HepG2 (cell line): ENCODE data around the gene JAZF1. TPM values are rescaled to one million over a fixed set of nuclear protein-coding genes. Genes with fewer than 3 reads are reported as not detected.

Experiments used
- ATAC-seq: fragments of 200-7000 bp; cut with Tn5 transposase; 3 replicates; pipeline ENCODE4 v1.9.1; 2020; ENCODE audit warnings: mild to moderate bottlenecking, moderate library complexity
- BruUV-seq: library from RNA; stranded (reverse); fragments of 400-500 nt; replicated peaks from 2 replicates; lab custom pipeline; 2021; lab: Mats Ljungman, UMichigan
- CTCF ChIA-PET: fragments of 300-600 bp; formaldehyde crosslinking; extraction: SDS; loops from one replicate; lab custom pipeline; 2021; ENCODE audit warnings: low total read pairs, inconsistent platforms, low intra/inter-chr PET ratio; lab: Yijun Ruan, JAX
- POLR2A ChIA-PET: fragments of 350-600 bp; sonication (Branson Sonifier 250); formaldehyde crosslinking; loops from one replicate; lab custom pipeline; 2020; ENCODE audit warnings: antibody characterized with exemption, inconsistent platforms; lab: Yijun Ruan, JAX
- DNase-seq: peaks from one replicate; pipeline ENCODE4 v3.0.0-alpha.2; 2015; ENCODE audit warnings: low spot score
- FAIRE-seq: peaks from 3 replicates; lab custom pipeline; 2011; peaks lifted over from hg19 to GRCh38; lab: Jason Lieb, UNC
- H2AFZ ChIP-seq: one replicate; pipeline ENCODE4 v1.6.1; 2011; ENCODE audit warnings: low read length, inconsistent platforms
- H3K27ac ChIP-seq: fragments of 300-600 bp; 3 replicates; pipeline ENCODE4 v1.8.0; 2011; ENCODE audit warnings: mixed run types, mild to moderate bottlenecking, mixed read lengths, low read length, inconsistent platforms; ENCODE audit not compliant: insufficient read depth; ENCODE audit errors: extremely low read length
- H3K27me3 ChIP-seq, 2 experiments: fragments of 200-600 bp in 1 of 2; 2 replicates in 1 of 2; 3 replicates in 1 of 2; pipeline versions ENCODE4 v1.6.0 to v1.8.0; 2011; ENCODE audit warnings: low read length in 2 of 2, mild to moderate bottlenecking in 2 of 2, moderate library complexity in 2 of 2, inconsistent platforms in 1 of 2; ENCODE audit not compliant: insufficient read depth in 2 of 2, control insufficient read depth in 1 of 2
- H3K36me3 ChIP-seq, 2 experiments: fragments of 200-600 bp in 1 of 2; replicated peaks in 1 of 2; 2 replicates in 1 of 2; 3 replicates in 1 of 2; pipeline versions ENCODE4 v1.5.1 to v1.8.0; 2011; ENCODE audit warnings: low read length in 2 of 2, inconsistent platforms in 1 of 2; ENCODE audit not compliant: insufficient read depth in 2 of 2, control insufficient read depth in 1 of 2
- H3K4me1 ChIP-seq: 2 replicates; pipeline ENCODE4 v1.5.1; 2012; ENCODE audit warnings: low read length, inconsistent platforms; ENCODE audit not compliant: insufficient read depth
- H3K4me2 ChIP-seq: 2 replicates; pipeline ENCODE4 v1.6.0; 2011; ENCODE audit warnings: low read depth, low read length, inconsistent platforms
- H3K4me3 ChIP-seq, 3 experiments: fragments of 200-600 bp in 1 of 3; sonication (generic), shearing (Covaris generic) in 1 of 3; replicated peaks in 1 of 3; 2 replicates each; pipeline ENCODE4 v1.5.1; 2011 to 2016; ENCODE audit warnings: low read length in 3 of 3, inconsistent platforms in 2 of 3, low read depth in 2 of 3, mild to moderate bottlenecking in 2 of 3, control low read depth in 1 of 3, mixed read lengths in 1 of 3; ENCODE audit not compliant: insufficient read depth in 1 of 3
- H3K79me2 ChIP-seq: one replicate; pipeline ENCODE4 v1.6.1; 2011; ENCODE audit warnings: low read length, inconsistent platforms; ENCODE audit not compliant: insufficient read depth
- H3K9ac ChIP-seq: 2 replicates; pipeline ENCODE4 v1.6.0; 2011; ENCODE audit warnings: mild to moderate bottlenecking, low read depth, low read length, inconsistent platforms; ENCODE audit not compliant: insufficient read depth
- H3K9me3 ChIP-seq: 2 replicates; pipeline ENCODE4 v1.5.1; 2012; ENCODE audit warnings: mild to moderate bottlenecking, low read length
- H4K20me1 ChIP-seq: 2 replicates; pipeline ENCODE4 v1.6.0; 2011; ENCODE audit warnings: inconsistent platforms, mild to moderate bottlenecking, low read length, moderate library complexity; ENCODE audit not compliant: insufficient read depth
- AHR ChIP-seq: IDR thresholded peaks from 2 replicates; pipeline ENCODE4 v1.6.1; 2018; ENCODE audit warnings: missing genetic modification reagents, missing compliant biosample characterization
- CAMTA2 ChIP-seq: sonication (generic); formaldehyde crosslinking; IDR thresholded peaks from 2 replicates; pipeline ENCODE4 v1.4.0; 2020; ENCODE audit warnings: mild to moderate bottlenecking, missing genetic modification reagents, borderline replicate concordance
- CEBPB ChIP-seq: IDR thresholded peaks from 2 replicates; pipeline ENCODE4 v1.6.1; 2011; ENCODE audit warnings: low read depth, low read length, improper control_type of control experiment, borderline replicate concordance
- GFI1 ChIP-seq: sonication (generic); formaldehyde crosslinking; IDR thresholded peaks from 2 replicates; pipeline ENCODE4 v1.5.0; 2020; ENCODE audit warnings: missing genetic modification reagents, mild to moderate bottlenecking, borderline replicate concordance
- HOXD1 ChIP-seq: sonication (generic); formaldehyde crosslinking; IDR thresholded peaks from 2 replicates; pipeline ENCODE4 v1.5.0; 2020; ENCODE audit warnings: missing genetic modification reagents
- MTA3 ChIP-seq: sonication (generic); formaldehyde crosslinking; IDR thresholded peaks from 2 replicates; pipeline ENCODE4 v1.4.0; 2020; ENCODE audit warnings: missing genetic modification reagents
- NFIB ChIP-seq: sonication (generic); formaldehyde crosslinking; IDR thresholded peaks from 2 replicates; pipeline ENCODE4 v1.9.0; 2021; ENCODE audit warnings: missing genetic modification reagents, mild to moderate bottlenecking, borderline replicate concordance
- SMARCE1 ChIP-seq: fragments of 450-650 bp; IDR thresholded peaks from 2 replicates; pipeline ENCODE4 v1.6.1; 2017; ENCODE audit warnings: borderline replicate concordance
- WGBS: methylation state at CpG from one replicate; pipeline ENCODE4 v1.1.6; 2017; ENCODE audit warnings: low lambda C conversion rate; 5-methylcytosine and 5-hydroxymethylcytosine counted together
- in situ Hi-C: cut with HindIII; loops from 2 replicates; pipeline ENCODE4 v1.10.0; 2017; ENCODE audit warnings: low pct_unique_long_range_greater_than_20kb; ENCODE audit not compliant: extremely low pct_ligation_motif_present
- intact Hi-C: fragments of 100-400 bp; cut with micrococcal nuclease; formaldehyde crosslinking; loops from one replicate; pipeline ENCODE4 v1.10.0; 2022; ENCODE audit not compliant: unreplicated experiment
- polyA plus RNA-seq, 8 experiments: library from polyadenylated mRNA; depleted of rRNA in 3 of 8; stranded (reverse) in 7 of 8; unstranded in 1 of 8; fragments of >200 nt; fragmentation: Illumina TruSeq in 4 of 8; extraction: Trizol in 4 of 8; gene quantifications; 2 replicates each; pipeline versions ENCODE4 v1.2.1 to v1.2.3, GENCODE V29; 2011 to 2016; ENCODE audit warnings: low read depth in 4 of 8, missing spikeins in 1 of 8, mixed read lengths in 1 of 8; ENCODE audit not compliant: insufficient read depth in 1 of 8
- total RNA-seq, 5 experiments: library from RNA; depleted of rRNA; stranded (reverse); fragments of >200 nt; fragmentation: Illumina TruSeq; extraction: Trizol; gene quantifications; 2 replicates each; pipeline ENCODE4 v1.2.3, GENCODE V29; 2016; ENCODE audit warnings: low read depth in 1 of 5
- TF ChIP-seq, protein P1 (sequence below): sonication (generic); formaldehyde crosslinking; IDR thresholded peaks from 2 replicates; pipeline ENCODE4 v1.4.0; 2020; ENCODE audit warnings: missing genetic modification reagents
- TF ChIP-seq, protein P2 (sequence below): sonication (generic); formaldehyde crosslinking; IDR thresholded peaks from 2 replicates; pipeline ENCODE4 v1.5.0; 2020; ENCODE audit warnings: mild to moderate bottlenecking, missing genetic modification reagents, moderate library complexity

Gene JAZF1
- total and polyA plus RNA-seq, 2 of the 13 experiments (the other 11 are each of a cell fraction or from before 2014, with no cell fraction given) = not detected

DNA sequence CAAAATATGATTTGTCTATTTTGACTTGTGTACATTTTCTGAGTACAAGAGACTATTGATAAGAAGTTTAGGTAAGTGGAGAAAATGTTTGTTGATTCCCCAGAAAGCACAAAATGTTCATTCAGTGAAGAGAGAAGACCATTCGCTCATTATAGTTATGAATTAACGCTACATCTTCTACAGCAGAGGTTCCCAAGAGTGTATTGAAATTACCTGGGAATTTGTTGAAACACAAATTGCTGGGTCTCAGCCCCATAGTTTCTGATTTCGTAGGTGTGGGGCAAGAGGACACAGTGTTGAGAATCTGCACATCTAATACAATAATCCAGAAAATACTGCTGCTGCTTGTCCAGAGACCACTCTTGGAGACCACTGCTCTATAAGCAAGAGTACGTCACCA is 24.2 kb downstream of the JAZF1 start (continued):
- TF ChIP-seq CAMTA2 (CRISPR knock-in tag) (no peak), NFIB (CRISPR knock-in tag) (no peak)
- TF ChIP-seq, all 625 proteins: peak for 0

DNA sequence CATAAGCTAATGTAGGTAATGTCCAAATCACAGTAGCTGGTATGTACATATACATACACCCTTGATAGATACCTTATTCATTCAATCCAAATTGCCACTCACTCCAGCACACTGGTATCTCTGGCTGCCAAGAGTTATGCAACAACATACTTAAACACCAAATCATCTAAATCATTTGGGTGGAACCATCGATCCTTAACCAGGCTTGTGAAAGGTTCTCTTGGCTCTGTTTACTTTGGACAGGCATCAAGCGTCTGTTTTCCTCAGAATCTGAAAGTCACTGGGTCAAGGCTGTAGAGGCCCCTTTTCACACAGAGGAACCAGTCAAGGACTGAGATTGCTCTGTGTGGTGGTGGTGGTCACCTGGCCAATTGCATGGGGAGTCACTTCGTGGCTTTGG is 24.6 kb downstream of the JAZF1 start:
- in situ Hi-C loops = no loop called here
- Histone ChIP-seq H3K27ac (no peak overlapping the region), H3K4me1 (no peaks in the 10 kb centered on the region), H3K36me3 (no peaks in the 10 kb centered on the region), H3K9me3 (no peaks in the 10 kb centered on the region), H3K4me2 (no peak overlapping the region), H4K20me1 (no peaks in the 10 kb centered on the region), H3K4me3 (no peak overlapping the region), H2AFZ (no peak overlapping the region), H3K9ac (no peak overlapping the region), H3K27me3 (no peaks in the 10 kb centered on the region), H3K79me2 (no peaks in the 10 kb centered on the region)
- ChIA-PET POLR2A (no interaction called here), CTCF (no interaction called here)
- ATAC-seq (no peak), FAIRE-seq (no peak), DNase-seq (peak; percentile 15)
- TF ChIP-seq AHR (CRISPR knock-in tag) (no peak), GFI1 (CRISPR knock-in tag) (peak; percentile 62), CEBPB (0 out of 2 replicates have a peak, but pooled peaks have one; percentile 7)
- 0% methylated on average over 3 of the region's 3 CpGs for WGBS
- intact Hi-C loops = no loop called here
- no TSS peak for BruUV-seq

DNA sequence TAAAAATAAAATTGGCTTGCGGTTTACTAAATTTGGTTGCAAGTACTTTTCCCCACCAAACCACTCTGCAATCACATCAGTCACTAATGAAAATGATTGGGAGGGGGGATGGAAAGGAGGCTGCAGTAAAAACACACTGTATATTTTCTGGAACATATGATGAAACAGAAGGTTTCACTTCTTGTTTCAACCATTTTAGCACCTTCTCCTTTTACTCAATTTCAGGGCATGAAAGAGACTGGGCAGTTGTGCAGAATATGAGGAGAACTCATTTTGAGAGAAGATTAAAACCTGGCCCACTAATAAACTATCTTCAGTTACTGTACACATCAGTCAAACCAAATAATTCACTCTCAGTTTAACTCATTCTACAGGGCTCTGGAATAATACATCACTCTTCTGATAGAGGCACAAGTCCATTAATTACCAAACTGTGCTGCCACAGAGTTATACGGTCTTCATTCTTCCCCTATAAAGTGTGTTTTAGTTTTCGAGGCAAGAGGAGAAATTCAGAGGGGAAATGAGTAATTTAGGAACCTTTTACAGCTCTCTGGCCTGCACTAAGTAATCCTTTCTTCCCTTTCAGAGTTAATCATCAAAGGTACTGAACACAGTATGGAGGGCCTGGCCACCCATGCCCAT is 25.5 kb downstream of the JAZF1 start:
- Histone ChIP-seq H3K9ac (no peak overlapping the region), H3K27me3 (no peaks in the 10 kb centered on the region), H3K79me2 (no peaks in the 10 kb centered on the region), H3K4me2 (no peak overlapping the region), H4K20me1 (no peaks in the 10 kb centered on the region), H3K4me1 (no peaks in the 10 kb centered on the region), H3K9me3 (no peaks in the 10 kb centered on the region), H3K4me3 (no peak overlapping the region), H2AFZ (no peak overlapping the region), H3K36me3 (no peaks in the 10 kb centered on the region), H3K27ac (no peak overlapping the region)
- in situ Hi-C loops = no loop called here
- CTCF ChIA-PET = no interaction called here
- 42% methylated on average over 3 of the region's 3 CpGs for WGBS
- intact Hi-C loops = no loop called here
- FAIRE-seq = no peak
- BruUV-seq = no TSS peak
- DNase-seq = no peak
- POLR2A ChIA-PET = no interaction called here
- ATAC-seq = no peak
- TF ChIP-seq MTA3 (CRISPR knock-in tag) = no peak
- TF ChIP-seq, protein P1, sequence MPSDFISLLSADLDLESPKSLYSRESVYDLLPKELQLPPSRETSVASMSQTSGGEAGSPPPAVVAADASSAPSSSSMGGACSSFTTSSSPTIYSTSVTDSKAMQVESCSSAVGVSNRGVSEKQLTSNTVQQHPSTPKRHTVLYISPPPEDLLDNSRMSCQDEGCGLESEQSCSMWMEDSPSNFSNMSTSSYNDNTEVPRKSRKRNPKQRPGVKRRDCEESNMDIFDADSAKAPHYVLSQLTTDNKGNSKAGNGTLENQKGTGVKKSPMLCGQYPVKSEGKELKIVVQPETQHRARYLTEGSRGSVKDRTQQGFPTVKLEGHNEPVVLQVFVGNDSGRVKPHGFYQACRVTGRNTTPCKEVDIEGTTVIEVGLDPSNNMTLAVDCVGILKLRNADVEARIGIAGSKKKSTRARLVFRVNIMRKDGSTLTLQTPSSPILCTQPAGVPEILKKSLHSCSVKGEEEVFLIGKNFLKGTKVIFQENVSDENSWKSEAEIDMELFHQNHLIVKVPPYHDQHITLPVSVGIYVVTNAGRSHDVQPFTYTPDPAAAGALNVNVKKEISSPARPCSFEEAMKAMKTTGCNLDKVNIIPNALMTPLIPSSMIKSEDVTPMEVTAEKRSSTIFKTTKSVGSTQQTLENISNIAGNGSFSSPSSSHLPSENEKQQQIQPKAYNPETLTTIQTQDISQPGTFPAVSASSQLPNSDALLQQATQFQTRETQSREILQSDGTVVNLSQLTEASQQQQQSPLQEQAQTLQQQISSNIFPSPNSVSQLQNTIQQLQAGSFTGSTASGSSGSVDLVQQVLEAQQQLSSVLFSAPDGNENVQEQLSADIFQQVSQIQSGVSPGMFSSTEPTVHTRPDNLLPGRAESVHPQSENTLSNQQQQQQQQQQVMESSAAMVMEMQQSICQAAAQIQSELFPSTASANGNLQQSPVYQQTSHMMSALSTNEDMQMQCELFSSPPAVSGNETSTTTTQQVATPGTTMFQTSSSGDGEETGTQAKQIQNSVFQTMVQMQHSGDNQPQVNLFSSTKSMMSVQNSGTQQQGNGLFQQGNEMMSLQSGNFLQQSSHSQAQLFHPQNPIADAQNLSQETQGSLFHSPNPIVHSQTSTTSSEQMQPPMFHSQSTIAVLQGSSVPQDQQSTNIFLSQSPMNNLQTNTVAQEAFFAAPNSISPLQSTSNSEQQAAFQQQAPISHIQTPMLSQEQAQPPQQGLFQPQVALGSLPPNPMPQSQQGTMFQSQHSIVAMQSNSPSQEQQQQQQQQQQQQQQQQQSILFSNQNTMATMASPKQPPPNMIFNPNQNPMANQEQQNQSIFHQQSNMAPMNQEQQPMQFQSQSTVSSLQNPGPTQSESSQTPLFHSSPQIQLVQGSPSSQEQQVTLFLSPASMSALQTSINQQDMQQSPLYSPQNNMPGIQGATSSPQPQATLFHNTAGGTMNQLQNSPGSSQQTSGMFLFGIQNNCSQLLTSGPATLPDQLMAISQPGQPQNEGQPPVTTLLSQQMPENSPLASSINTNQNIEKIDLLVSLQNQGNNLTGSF (CRISPR knock-in tag) = no peak
- no peak for TF ChIP-seq HOXD1 (CRISPR knock-in tag)
- TF ChIP-seq, protein P2, sequence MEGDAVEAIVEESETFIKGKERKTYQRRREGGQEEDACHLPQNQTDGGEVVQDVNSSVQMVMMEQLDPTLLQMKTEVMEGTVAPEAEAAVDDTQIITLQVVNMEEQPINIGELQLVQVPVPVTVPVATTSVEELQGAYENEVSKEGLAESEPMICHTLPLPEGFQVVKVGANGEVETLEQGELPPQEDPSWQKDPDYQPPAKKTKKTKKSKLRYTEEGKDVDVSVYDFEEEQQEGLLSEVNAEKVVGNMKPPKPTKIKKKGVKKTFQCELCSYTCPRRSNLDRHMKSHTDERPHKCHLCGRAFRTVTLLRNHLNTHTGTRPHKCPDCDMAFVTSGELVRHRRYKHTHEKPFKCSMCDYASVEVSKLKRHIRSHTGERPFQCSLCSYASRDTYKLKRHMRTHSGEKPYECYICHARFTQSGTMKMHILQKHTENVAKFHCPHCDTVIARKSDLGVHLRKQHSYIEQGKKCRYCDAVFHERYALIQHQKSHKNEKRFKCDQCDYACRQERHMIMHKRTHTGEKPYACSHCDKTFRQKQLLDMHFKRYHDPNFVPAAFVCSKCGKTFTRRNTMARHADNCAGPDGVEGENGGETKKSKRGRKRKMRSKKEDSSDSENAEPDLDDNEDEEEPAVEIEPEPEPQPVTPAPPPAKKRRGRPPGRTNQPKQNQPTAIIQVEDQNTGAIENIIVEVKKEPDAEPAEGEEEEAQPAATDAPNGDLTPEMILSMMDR = no peak
- no peak for TF ChIP-seq SMARCE1
